Liver (tissue), 9 donors: ENCODE data around the gene ANKRD6. TPM values are rescaled to one million over a fixed set of nuclear protein-coding genes. Genes with fewer than 3 reads are reported as not detected.

ENCODE experiments used
- DNase-seq: peaks from one replicate; pipeline ENCODE4 v3.0.0-alpha.2; 2017; ENCODE audit warnings: low spot score
- H3K27ac ChIP-seq, 2 donors: one replicate each; pipeline ENCODE4 v1.7.0; 2013; ENCODE audit warnings: inconsistent platforms in 2 of 2, low read length in 2 of 2, control low read depth in 1 of 2, low read depth in 1 of 2, mild to moderate bottlenecking in 1 of 2
- H3K27me3 ChIP-seq, 4 donors: one replicate each; pipeline versions ENCODE4 v1.6.1 to v1.7.0; 2013; ENCODE audit warnings: low read length in 3 of 4, inconsistent platforms in 1 of 4, mild to moderate bottlenecking in 1 of 4, moderate library complexity in 1 of 4; ENCODE audit not compliant: control insufficient read depth in 4 of 4, insufficient read depth in 4 of 4
- H3K36me3 ChIP-seq, 4 donors: one replicate each; pipeline versions ENCODE4 v1.6.1 to v1.7.0; 2013; ENCODE audit warnings: low read length in 3 of 4, mild to moderate bottlenecking in 3 of 4, low read depth in 1 of 4, moderate library complexity in 1 of 4; ENCODE audit not compliant: control insufficient read depth in 4 of 4, insufficient read depth in 3 of 4
- H3K4me1 ChIP-seq, 4 donors: one replicate each; pipeline versions ENCODE4 v1.6.1 to v1.7.0; 2013; ENCODE audit warnings: low read length in 3 of 4, mild to moderate bottlenecking in 3 of 4, moderate library complexity in 1 of 4; ENCODE audit not compliant: control insufficient read depth in 4 of 4, insufficient read depth in 4 of 4
- H3K4me3 ChIP-seq, 3 donors: one replicate each; pipeline versions ENCODE4 v1.6.1 to v1.7.0; 2013; ENCODE audit warnings: low read length in 3 of 3, control low read depth in 1 of 3, low read depth in 1 of 3, mild to moderate bottlenecking in 1 of 3
- H3K9ac ChIP-seq, 2 donors: one replicate each; pipeline ENCODE4 v1.7.0; 2013; ENCODE audit warnings: low read length in 2 of 2, mild to moderate bottlenecking in 2 of 2, moderate library complexity in 2 of 2, control low read depth in 1 of 2, low read depth in 1 of 2
- H3K9me3 ChIP-seq, 4 donors: one replicate each; pipeline versions ENCODE4 v1.6.1 to v1.7.0; 2013; ENCODE audit warnings: low read length in 3 of 4; ENCODE audit not compliant: control insufficient read depth in 4 of 4
- ATF3 ChIP-seq: IDR thresholded peaks from 2 replicates; pipeline ENCODE4 v1.6.1; 2016; ENCODE audit warnings: antibody characterized with exemption
- CTCF ChIP-seq: fragments of 150-350 bp; IDR thresholded peaks from 2 replicates; pipeline ENCODE4 v1.5.1; 2017; ENCODE audit warnings: improper control_type of control experiment, low read depth, low read length; ENCODE audit not compliant: missing input control
- EGR1 ChIP-seq, 2 donors: IDR thresholded peaks; 2 replicates each; pipeline ENCODE4 v1.6.1; 2016 to 2018; ENCODE audit warnings: antibody characterized with exemption in 2 of 2, low read depth in 2 of 2
- FOXA1 ChIP-seq: IDR thresholded peaks from 2 replicates; pipeline ENCODE4 v1.6.1; 2016; ENCODE audit warnings: antibody characterized with exemption
- FOXA2 ChIP-seq: IDR thresholded peaks from 2 replicates; pipeline ENCODE4 v1.6.1; 2016; ENCODE audit warnings: antibody characterized with exemption
- GABPA ChIP-seq, 2 donors: IDR thresholded peaks in 1 of 2; conservative IDR thresholded peaks in 1 of 2; 2 replicates each; pipeline ENCODE4 v1.6.1; 2016; ENCODE audit warnings: antibody characterized with exemption in 2 of 2, mild to moderate bottlenecking in 1 of 2, moderate library complexity in 1 of 2
- HNF4A ChIP-seq, 2 donors: conservative IDR thresholded peaks; 2 replicates each; pipeline ENCODE4 v1.6.1; 2016; ENCODE audit warnings: antibody characterized with exemption in 2 of 2, mild to moderate bottlenecking in 2 of 2
- HNF4G ChIP-seq: IDR thresholded peaks from 2 replicates; pipeline ENCODE4 v1.6.1; 2016; ENCODE audit warnings: antibody characterized with exemption
- JUND ChIP-seq, 2 donors: IDR thresholded peaks; 2 replicates each; pipeline ENCODE4 v1.6.1; 2016; ENCODE audit warnings: antibody characterized with exemption in 2 of 2
- NR2F2 ChIP-seq: IDR thresholded peaks from 2 replicates; pipeline ENCODE4 v1.6.1; 2016; ENCODE audit warnings: antibody characterized with exemption
- RAD21 ChIP-seq, 2 donors: IDR thresholded peaks; 2 replicates each; pipeline ENCODE4 v1.6.1; 2016; ENCODE audit warnings: antibody characterized with exemption in 2 of 2, mild to moderate bottlenecking in 2 of 2
- RXRA ChIP-seq, 2 donors: IDR thresholded peaks; 2 replicates each; pipeline ENCODE4 v1.6.1; 2017 to 2018; ENCODE audit warnings: antibody characterized with exemption in 2 of 2, mild to moderate bottlenecking in 1 of 2
- SP1 ChIP-seq: IDR thresholded peaks from 2 replicates; pipeline ENCODE4 v1.6.1; 2018; ENCODE audit warnings: antibody characterized with exemption, mild to moderate bottlenecking
- TAF1 ChIP-seq: conservative IDR thresholded peaks from 2 replicates; pipeline ENCODE4 v1.6.1; 2016; ENCODE audit warnings: antibody characterized with exemption, mild to moderate bottlenecking
- YY1 ChIP-seq: IDR thresholded peaks from 2 replicates; pipeline ENCODE4 v1.6.1; 2016; ENCODE audit warnings: antibody characterized with exemption, mild to moderate bottlenecking
- ZBTB33 ChIP-seq: IDR thresholded peaks from 2 replicates; pipeline ENCODE4 v1.6.1; 2016; ENCODE audit warnings: antibody characterized with exemption
- WGBS: extraction: QIAGEN DNeasy Blood & Tissue Kit; methylation state at CpG from one replicate; pipeline ENCODE4 v1.1.7; 2013; 5-methylcytosine and 5-hydroxymethylcytosine counted together
- polyA plus RNA-seq, 2 donors: library from polyadenylated mRNA; stranded (reverse) in 1 of 2; unstranded in 1 of 2; fragments of 200-250 nt in 1 of 2; fragments of >200 nt in 1 of 2; fragmentation: Nextera tagmentation in 1 of 2; extraction: Ambion mirVana in 1 of 2; gene quantifications; one replicate each; pipeline versions ENCODE4 v1.2.1 to v1.2.3, GENCODE V29; 2013 to 2015
- total RNA-seq, 2 donors: library from RNA; depleted of rRNA; stranded (reverse); fragments of >200 nt; gene quantifications; one replicate each; pipeline ENCODE4 v1.2.3, GENCODE V29; 2014
- TF ChIP-seq, protein P1 (sequence below): IDR thresholded peaks from 2 replicates; pipeline ENCODE4 v1.6.1; 2016; ENCODE audit warnings: antibody characterized with exemption
- TF ChIP-seq, protein P2 (sequence below): IDR thresholded peaks from 2 replicates; pipeline ENCODE4 v1.6.1; 2016; ENCODE audit warnings: antibody characterized with exemption, mild to moderate bottlenecking
- donor health status: healthy.
- donor health status: healthy.
- donor health status: healthy.
- donor health status: healthy.
- donor health status: healthy.

Gene ANKRD6
- total and polyA plus RNA-seq, 4 donors, result 2.9 to 9.2 (median 3.8) TPM

DNA sequence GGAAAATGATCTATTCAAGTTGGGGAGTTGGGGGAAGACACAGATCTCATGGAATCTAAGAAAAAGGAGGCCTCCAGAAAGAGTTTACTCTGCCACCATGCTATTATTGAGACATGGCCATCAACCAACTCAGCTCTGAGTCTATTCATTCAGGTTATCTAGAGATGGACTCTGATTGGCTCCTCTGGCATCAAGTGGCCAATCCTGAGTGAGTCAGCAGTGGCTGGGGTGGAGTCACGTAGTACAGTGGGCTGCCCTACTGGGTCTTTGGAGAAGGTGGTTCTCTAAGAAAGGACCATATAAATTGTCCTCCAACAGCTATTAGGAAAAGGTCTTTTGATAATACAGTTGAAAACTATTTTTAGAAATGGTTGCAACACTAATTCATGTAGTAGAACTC is 163.5 kb downstream of the ANKRD6 start:
- H3K27ac ChIP-seq, result no peak overlapping the region
- H3K4me1 ChIP-seq, result no peaks in the 10 kb centered on the region
- H3K9me3 ChIP-seq, result no peaks in the 10 kb centered on the region
- WGBS, result 98% methylated on average over 1 of the region's 1 CpG
- DNase-seq, result no peak
- no peak overlapping the region for H3K9ac ChIP-seq
- H3K4me3 ChIP-seq, result no peak overlapping the region
- no peaks in the 10 kb centered on the region for H3K36me3 ChIP-seq
- TF ChIP-seq NR2F2 (no peak), FOXA2 (no peak), RXRA (IDR thresholded peaks at IDR 0.05) (no peak), SP1 (no peak), TAF1 (no peak), YY1 (no peak), CTCF (no peak), JUND (IDR thresholded peaks at IDR 0.05) (no peak), FOXA1 (no peak), ZBTB33 (no peak), HNF4A (conservative IDR thresholded peaks at IDR 0.05) (no peak), GABPA (IDR thresholded peaks at IDR 0.05 in 1 of 2, conservative IDR thresholded peaks at IDR 0.05 in 1 of 2) (no peak)
- H3K27me3 ChIP-seq, result no peaks in the 10 kb centered on the region

GRCh38 chr6:89597372-89597771 is 164.4 kb downstream of the ANKRD6 start:
- no peak overlapping the region for H3K9ac ChIP-seq
- H3K27ac ChIP-seq, result no peak overlapping the region
- no peaks in the 10 kb centered on the region for H3K4me1 ChIP-seq
- DNase-seq, result no peak
- 49% methylated on average over 2 of the region's 2 CpGs for WGBS
- H3K4me3 ChIP-seq, result no peak overlapping the region
- no peaks in the 10 kb centered on the region for H3K9me3 ChIP-seq
- no peaks in the 10 kb centered on the region for H3K27me3 ChIP-seq
- no peaks in the 10 kb centered on the region for H3K36me3 ChIP-seq
- TF ChIP-seq YY1, result no peak
- no peak for TF ChIP-seq ATF3
- no peak for TF ChIP-seq TAF1
- TF ChIP-seq JUND (IDR thresholded peaks at IDR 0.05), result no peak
- TF ChIP-seq EGR1 (IDR thresholded peaks at IDR 0.05; ENCODE audit: low read depth in 2 of 2), result no peak
- no peak for TF ChIP-seq RXRA (IDR thresholded peaks at IDR 0.05)
- TF ChIP-seq HNF4A (conservative IDR thresholded peaks at IDR 0.05), result no peak
- TF ChIP-seq ZBTB33, result no peak
- TF ChIP-seq, protein P1, sequence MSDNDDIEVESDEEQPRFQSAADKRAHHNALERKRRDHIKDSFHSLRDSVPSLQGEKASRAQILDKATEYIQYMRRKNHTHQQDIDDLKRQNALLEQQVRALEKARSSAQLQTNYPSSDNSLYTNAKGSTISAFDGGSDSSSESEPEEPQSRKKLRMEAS, result no peak
- TF ChIP-seq FOXA1, result no peak
- no peak for TF ChIP-seq SP1
- TF ChIP-seq NR2F2, result no peak
- TF ChIP-seq RAD21 (IDR thresholded peaks at IDR 0.05), result no peak
- TF ChIP-seq HNF4G, result no peak
- no peak for TF ChIP-seq GABPA (IDR thresholded peaks at IDR 0.05 in 1 of 2, conservative IDR thresholded peaks at IDR 0.05 in 1 of 2)
- TF ChIP-seq CTCF, result no peak
- no peak for TF ChIP-seq FOXA2
- TF ChIP-seq, protein P2, sequence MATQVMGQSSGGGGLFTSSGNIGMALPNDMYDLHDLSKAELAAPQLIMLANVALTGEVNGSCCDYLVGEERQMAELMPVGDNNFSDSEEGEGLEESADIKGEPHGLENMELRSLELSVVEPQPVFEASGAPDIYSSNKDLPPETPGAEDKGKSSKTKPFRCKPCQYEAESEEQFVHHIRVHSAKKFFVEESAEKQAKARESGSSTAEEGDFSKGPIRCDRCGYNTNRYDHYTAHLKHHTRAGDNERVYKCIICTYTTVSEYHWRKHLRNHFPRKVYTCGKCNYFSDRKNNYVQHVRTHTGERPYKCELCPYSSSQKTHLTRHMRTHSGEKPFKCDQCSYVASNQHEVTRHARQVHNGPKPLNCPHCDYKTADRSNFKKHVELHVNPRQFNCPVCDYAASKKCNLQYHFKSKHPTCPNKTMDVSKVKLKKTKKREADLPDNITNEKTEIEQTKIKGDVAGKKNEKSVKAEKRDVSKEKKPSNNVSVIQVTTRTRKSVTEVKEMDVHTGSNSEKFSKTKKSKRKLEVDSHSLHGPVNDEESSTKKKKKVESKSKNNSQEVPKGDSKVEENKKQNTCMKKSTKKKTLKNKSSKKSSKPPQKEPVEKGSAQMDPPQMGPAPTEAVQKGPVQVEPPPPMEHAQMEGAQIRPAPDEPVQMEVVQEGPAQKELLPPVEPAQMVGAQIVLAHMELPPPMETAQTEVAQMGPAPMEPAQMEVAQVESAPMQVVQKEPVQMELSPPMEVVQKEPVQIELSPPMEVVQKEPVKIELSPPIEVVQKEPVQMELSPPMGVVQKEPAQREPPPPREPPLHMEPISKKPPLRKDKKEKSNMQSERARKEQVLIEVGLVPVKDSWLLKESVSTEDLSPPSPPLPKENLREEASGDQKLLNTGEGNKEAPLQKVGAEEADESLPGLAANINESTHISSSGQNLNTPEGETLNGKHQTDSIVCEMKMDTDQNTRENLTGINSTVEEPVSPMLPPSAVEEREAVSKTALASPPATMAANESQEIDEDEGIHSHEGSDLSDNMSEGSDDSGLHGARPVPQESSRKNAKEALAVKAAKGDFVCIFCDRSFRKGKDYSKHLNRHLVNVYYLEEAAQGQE, result no peak
